ENCODE measurements around the gene ADCY10.

GRCh38 chr1:167881069-167881468, 32.9 kb downstream of the ADCY10 start:
- TF ChIP-seq CTCF (IDR thresholded peaks at IDR 0.05) (no peak), POLR2A (IDR thresholded peaks at IDR 0.05) (no peak)

Measured in adrenal gland (tissue), 5 donors.